HG03280 (cell line): ENCODE measurements around the gene MOCS1.

Experiments
- ATAC-seq: cut with Tn5 transposase; IDR thresholded peaks from one replicate; pipeline ENCODE4 v1.9.1; 2021; ENCODE audit warnings: mild to moderate bottlenecking, moderate library complexity; ENCODE audit not compliant: unreplicated experiment

Gene MOCS1

DNA sequence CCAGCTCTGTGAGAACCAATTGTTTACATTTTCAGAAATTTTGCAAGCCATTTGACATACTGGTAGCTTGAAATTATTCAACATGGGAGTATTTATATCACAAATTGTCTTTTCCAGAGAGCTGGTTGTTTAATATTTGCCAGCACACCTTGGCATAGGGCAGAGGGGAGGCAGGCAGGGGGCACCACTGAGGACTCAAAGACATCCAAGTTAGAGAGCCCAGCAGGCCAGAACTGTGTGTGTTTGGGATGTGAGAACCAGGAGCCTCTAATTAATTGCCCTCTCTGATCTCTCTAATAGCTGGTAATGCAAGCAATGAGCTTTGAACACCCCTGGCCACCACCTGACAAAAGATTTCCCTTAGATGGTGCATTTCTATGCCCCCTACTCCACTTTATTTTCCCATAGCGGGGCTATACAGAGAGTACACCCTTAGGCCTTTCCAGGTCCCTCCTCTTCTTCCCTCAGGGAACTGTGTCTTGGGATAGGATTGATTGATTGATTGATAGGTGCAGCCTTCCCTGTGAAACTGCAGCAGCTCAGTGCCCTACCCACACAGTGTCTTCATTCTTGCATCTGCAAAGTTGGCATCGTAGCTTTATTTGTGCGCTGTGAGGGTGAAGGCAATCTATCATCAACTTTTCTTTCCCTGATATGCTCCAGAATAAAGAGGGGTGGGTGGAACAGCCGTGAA lies 29.2 kb downstream of the MOCS1 start:
- no peak for ATAC-seq

DNA sequence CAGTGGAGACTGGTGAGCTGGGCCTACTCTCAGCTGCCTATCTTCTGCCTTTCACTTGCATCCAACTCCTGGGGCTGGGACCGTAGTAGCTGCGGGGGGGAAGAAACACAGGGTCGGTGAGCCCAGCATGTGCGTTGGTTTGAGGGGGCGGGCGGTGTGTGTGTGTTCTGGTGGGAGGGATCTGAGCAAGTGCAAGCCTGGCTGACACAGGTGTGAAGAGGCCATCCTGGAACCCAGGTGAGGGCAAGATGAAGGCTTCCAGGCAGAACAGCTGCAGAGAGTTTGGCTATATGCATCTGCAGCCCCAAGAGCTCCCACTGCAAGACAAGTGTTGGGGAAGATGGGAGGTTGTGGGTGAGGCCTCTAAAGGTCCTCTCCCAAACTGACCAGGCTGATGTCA lies 30.6 kb downstream of the MOCS1 start:
- ATAC-seq: no peak

DNA sequence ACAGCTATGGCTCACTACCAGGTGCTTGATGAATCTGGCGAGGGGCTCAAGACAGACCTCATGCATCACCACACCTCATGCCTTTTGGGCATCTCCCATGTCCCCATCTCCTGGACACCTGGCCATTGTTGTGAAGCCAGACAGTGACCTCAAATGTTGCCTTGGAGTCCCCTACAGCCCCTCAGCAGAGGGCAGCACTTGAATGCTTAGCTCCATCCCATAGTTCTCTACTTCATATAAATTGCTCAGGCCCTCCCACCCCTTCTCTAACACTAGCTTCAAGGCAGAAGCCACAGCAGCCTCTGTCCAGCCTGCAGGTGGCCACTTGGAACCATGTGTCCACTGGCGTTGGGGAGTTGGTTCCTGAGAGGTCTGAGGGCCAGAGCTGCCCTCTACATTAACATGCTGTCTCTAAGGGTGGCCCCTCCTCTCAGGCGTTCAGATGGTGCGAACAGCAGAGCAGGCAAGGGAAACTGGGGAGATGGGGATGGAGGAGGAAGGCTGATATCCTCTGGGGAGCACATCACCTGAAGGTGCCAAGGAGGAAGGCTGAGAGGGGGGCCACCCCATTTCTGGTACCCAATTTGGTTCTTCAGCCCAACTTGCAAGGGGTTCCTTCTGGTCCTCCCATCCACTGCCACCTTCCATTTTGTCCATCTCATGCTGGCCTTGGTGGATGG lies 31.3 kb downstream of the MOCS1 start:
- ATAC-seq: no peak

DNA sequence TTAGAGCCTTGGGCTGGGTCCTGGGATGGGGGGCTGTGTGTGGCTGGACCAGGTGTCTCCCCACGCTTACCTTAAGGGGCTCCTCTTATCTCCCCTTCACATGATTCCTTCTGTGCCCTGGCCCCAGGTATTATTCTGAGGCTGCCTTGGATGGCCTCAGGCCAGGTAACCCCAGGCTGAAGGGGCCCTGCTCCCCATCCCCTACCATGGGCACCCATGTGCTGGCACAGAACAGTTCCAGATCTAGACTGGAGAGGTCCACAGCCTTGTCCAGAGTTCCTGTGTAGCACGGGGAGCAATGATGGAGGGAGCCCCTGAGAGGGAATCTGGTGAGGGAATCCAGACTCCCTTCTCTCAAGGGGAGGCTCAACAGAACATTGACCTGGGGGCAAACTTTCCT lies 32.1 kb downstream of the MOCS1 start:
- no peak for ATAC-seq

DNA sequence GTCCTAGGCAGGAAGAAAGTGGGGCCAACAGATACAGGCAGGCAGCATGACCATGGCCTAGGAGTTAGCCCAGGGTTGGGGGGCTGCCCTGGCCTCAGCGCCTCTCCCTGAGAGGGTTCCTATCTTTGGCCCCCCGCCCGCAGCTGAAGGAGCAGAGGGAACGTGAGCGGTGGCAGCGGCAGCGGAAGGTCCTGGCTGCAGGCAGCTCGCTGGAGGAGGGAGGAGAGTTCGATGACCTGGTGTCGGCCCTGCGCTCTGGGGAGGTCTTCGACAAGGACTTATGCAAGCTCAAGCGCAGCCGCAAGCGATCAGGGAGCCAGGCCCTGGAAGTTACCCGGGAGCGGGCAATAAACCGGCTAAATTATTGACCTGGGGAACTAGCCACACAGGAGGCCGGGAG lies 32.6 kb downstream of the MOCS1 start:
- no peak for ATAC-seq

DNA sequence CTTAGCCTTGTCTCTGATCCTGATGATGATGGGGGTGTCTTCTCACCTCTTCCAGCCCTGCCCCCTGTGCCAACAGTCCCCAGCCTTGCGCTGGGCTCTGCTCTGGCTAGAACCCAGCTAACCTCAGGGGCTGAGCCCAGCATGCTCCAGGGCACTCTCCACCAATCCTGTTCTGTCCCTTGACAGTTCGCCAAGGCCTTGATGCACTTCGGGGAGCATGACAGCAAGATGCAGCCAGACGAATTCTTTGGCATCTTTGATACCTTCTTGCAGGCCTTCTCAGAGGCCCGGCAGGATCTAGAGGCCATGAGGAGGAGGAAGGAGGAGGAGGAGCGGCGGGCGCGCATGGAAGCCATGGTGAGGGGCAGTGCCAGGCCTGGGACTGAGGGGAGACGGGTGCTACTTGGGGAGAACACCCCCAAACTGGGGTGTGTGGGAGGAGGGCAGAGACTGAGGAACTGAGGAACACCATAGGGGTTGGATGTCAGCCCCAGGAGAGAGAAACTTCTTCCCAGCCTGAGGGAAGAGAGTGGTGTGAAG lies 33.1 kb downstream of the MOCS1 start:
- ATAC-seq: no peak

DNA sequence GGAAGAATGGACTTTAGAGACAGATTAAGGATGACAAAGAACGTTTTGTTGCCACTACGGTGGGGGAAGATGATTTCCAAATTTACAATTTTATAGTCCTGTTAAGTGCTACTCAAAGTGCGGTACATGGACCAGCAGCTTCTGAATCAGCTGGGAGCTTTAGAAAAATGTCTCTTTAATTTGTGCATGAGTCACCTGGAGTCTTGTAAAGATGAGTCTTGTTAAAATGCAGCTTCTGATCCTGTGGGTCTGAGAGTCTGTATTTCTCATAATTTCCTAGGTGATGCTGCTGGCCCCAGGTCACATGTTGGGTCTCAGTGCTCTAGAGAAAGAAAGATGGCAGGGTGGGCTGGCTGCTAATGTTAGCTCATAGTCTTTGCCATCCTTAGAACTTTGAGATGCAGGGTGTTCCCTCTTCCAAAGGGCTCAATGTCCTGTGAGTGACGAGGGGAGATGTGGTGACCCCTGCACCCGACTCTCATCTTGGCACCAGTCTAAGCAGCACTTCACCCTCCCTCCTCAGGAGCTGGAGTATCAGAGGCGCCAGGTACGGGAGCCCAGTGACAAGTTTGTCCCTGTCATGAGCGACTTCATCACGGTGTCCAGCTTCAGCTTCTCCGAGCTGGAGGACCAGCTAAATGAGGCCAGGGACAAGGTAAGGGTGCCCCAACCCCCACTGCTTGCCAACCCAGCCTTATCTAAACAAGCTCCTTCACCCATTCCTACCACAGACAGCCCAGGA lies 34.5 kb downstream of the MOCS1 start:
- ATAC-seq: no peak

DNA sequence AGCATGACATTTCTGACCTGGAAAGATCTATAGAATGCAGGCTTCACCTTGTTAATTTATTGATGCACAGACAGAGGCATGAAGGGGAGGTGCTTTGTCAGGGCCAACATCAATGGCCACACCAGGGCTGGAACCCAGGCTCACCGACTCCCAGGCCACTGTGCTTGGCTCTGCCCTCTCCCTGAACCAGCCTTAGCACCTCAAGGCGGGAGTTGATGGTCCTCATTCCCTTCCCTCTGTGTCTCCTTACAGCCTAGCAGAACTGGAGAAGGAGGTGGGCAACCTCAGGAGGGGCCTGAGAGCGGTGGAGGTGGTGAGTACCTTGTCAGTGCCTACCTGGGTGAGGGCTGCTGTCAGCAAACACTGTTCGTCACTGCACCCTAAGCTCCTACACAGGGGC lies 35.6 kb downstream of the MOCS1 start:
- ATAC-seq: no peak

DNA sequence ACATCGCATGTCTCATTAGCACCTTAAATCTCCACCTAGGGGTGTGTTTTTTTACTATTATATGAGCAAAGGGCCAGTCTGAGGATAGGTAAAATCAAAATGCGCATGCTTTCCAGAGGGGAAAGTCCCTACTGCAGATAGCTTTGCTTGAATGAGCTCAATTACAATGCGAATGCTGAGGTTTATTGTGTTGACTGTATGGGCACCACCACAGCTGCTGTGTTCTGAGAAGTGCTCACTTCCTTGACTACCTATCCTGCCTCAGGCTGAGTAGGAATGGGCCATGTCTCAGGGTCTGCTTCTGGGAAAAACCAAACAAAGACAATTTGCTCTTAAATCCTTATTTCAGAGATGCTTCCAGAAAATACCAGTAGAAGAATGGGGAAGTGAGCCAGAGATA lies 36.6 kb downstream of the MOCS1 start:
- ATAC-seq: no peak

DNA sequence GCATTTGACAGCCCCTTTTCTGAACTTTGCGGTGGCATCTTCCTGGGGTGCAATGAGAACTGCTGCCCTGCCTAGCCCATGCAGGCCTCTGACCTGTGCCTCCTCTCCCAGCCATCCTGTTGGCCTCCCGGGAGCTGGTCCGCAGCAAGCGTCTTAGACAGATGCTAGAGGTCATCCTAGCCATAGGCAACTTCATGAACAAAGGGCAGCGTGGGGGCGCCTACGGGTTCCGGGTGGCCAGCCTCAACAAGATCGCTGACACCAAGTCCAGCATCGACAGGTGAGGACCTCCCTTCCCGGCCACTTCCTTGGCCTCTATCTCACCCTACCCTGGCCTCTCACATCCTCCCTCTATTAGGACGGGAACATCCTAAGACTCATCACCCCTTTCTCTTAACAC lies 37.6 kb downstream of the MOCS1 start:
- ATAC-seq: no peak

DNA sequence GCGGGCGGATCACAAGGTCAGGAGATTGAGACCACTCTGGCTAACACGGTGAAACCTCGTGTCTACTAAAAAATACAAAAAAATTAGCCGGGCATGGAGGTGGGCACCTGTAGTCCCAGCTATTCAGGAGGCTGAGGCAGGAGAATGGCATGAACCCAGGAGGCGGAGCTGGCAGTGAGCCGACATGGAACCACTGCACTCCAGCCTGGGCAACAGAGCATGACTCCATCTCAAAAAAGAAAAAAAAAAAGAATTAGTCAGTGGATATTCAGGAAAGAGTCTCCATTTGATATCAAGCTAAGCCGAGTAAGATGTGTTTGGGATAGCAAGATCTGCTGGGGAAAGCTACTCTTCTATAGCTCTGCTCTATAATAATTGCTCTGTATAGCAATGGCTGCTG lies 41.0 kb downstream of the MOCS1 start:
- ATAC-seq: no peak

DNA sequence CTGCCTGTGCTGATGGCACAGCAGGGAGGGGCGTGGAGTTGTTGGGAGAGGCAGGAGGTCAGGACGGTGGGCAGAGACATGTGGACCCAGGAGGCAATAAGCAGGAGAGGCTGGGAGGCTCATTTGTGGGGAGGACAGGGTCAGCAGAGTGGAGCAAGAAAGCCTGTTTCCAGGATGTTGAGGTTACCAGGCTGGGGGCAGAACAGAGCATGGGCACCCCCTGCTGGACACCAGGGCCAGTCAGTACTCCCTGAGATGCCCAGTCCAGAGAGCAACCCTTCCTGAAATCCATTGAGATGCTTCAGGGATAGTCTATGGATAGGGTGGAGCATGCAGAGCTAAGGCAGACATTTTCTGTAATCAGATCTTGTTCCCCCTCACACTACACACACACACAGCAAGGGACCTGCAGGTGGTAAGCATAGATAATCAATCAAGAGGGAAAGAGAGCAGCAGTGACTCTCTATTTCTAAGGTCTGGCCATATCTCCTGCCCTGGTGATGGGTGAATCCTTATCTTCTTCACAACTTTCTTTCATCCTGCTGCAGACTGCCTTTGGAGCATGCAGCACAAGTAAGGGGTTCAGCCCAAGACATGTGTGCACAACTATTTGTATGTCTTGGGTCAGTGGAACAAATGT lies 41.7 kb downstream of the MOCS1 start:
- ATAC-seq: no peak

DNA sequence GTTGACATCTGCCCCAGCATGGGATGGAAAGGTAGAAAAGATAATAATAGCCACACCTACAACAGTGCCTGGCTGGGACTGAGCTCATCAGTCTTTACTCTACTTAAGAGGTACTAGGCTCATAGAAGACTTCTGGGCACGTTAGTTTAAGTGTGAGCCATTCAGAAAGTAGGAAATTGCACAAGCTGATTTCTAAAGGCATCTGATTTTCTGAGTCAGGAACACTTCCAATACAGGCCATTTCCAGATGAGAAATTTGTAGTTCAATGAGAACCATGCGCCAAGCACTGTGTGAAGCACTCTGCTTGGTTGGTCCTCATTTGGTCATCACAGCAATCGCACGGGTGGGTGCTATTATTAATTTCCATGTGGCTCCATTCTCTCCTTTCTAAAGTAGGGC lies 42.3 kb downstream of the MOCS1 start:
- no peak for ATAC-seq

DNA sequence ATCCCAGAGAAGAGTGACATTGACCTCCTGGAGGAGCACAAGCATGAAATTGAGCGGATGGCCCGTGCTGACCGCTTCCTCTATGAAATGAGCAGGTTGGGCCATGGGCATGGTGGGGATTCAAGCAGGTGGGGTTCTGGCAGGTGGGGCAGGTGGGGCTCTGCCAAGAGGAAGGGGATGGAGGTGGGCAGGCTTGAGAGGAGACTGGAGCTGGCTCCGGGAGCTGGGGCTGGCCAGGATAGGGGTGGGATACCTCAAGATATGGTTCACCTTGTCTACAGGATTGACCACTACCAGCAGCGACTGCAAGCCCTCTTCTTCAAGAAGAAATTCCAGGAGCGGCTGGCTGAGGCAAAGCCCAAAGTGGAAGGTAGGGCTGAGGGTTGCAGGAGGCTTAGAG lies 42.9 kb downstream of the MOCS1 start:
- ATAC-seq: no peak

DNA sequence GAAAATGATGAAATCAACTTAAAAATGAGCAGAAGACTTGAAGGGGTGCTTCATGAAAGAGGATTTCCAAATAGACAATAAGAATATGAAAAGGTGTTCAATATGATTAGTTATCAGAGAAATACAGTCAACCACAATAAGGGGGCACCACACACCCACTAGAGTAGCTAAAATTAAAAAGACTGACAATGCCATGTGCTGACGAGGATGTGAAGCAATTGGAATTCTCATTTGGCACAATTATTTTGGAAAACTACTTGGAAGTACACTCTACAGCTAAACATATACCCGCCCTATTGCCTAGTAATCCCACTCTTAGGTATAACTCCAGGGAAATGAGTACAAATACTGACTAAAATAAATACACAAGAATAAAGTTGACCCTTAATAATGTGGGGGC lies 45.0 kb downstream of the MOCS1 start:
- ATAC-seq: no peak

DNA sequence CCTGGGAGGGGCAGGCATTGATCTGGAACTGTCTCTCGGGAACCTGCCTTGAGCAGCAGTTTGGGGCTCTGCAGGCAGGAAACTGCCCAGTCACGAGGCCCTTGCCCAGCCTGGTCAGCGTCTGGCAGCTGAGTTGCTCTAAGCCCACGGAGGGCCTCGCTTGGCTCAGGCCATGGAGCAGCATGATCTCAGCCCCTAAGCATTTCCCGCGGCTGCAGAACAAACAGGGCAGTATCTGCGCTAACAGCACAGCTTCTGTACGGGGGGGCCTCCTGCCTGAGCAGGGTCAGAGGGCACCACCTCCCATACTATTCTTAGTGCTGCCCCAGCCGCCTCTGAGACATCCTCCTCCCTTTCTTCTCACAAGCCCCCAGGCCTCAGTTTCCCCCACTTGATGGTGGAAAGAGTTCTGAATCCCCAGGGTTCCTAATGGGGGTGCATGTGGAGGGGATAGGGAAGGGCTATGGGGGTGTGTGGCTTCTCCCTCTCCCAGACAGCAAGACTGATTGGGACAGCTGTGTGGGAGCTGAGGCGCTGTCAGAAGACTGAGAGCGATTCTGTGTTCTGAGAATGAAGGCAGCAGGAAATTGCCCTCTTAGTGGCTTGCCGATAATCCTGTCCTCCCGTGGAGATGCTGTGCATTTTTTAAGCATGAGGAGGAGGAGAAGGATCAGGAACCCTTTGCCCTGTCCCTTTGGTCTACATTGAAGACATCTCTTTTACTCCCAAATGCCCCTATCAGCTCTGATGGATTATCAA lies 46.4 kb downstream of the MOCS1 start:
- no peak for ATAC-seq

DNA sequence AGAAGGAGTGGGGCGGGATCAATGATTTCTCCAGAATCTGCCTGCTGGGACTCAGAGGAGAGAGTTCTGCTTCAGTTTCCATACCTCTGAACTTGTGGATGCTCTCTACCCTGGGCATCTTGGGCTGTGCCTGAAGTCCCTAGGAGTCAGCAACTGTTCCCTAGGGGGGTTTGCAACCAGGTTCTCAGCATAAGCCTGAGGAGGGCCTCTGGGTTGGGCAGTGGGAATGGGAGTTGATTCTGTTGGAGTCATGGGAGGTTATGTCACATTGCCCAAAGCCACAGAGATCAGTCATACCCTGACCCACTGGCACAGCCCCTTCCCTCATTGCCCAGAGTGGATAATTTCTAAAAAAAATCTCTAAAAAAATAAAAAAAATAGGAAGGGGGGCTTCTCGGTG lies 47.4 kb downstream of the MOCS1 start:
- no peak for ATAC-seq

DNA sequence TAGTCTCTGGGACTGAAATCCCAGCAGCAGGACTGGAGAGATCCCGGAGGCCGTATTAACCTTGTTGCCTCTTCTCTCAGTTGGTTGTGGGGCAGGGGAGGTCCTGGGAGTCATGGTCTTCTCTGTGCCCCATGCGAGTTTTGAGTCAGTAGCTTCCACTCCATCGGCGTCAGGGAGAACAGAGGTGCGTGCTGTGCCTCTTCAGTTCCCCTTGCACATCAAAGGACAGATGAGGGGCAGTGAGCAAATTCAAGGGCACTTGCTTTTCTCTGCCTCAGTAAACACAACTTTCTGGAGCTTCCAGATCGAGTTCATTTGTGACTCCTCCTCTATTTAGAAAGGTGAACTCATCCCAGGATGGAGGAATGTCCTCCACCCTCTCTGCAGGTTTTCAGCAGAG lies 48.6 kb downstream of the MOCS1 start:
- no peak for ATAC-seq

DNA sequence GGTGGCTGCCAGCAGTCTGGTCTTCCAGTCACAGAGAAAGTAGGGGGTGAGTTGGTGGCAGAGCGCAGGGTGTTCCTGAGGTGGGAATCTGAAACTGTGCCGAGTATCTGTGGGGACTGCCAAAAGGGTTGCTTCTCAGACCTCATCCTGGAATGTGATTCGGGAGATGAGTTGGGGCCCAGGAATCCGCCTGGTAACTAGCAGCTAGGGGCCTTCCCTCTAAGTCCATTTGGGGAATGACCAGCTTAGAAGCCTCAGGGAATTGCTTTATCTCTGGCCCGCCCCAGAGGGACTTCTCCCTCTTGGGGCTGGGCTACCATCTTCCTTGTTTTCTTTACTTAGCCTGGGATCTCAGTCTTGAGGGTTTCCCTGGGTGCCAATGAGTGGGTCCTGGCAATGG lies 49.6 kb downstream of the MOCS1 start:
- no peak for ATAC-seq

DNA sequence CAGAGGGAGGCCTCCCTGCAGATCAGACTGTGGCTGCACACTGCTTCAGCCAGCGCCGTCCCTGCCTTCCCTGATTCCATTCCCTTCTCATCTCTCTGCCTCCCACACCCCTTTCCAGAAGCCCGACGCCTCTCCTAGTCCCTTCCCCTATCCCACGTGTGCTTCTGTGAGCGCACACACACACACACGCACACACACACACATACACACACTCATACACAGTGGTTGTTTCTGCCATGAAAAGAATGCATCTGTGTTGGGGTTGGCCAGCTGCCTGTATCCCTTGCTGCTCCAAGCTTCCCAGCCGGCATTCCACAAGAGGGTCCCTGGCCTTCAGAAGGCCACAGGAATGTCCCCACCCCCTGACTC lies 51.7 kb downstream of the MOCS1 start:
- no peak for ATAC-seq
